Endothelial cell of umbilical vein (primary cell): ENCODE results near the gene MAST4. TPM values are rescaled to one million over a fixed set of nuclear protein-coding genes. Genes with fewer than 3 reads are reported as not detected.

ENCODE experiments used
- BruUV-seq: library from RNA; stranded (reverse); fragments of 400-500 nt; replicated peaks from 2 replicates; lab custom pipeline; 2021; lab: Mats Ljungman, UMichigan
- CTCF ChIA-PET: fragments of 300-600, 350-600 bp; sonication (Branson Sonifier 250); formaldehyde crosslinking; loops from one replicate; lab custom pipeline; 2021; ENCODE audit warnings: antibody characterized with exemption, inconsistent platforms; lab: Charles Lee
- POLR2A ChIA-PET: fragments of 300-600, 350-600 bp; sonication (Branson Sonifier 250); formaldehyde crosslinking; loops from one replicate; lab custom pipeline; 2021; ENCODE audit warnings: antibody characterized with exemption, inconsistent platforms; lab: Charles Lee
- DNase-seq: peaks from one replicate; pipeline ENCODE4 v3.0.0-alpha.2; 2011; ENCODE audit warnings: low read depth, low spot score
- FAIRE-seq: peaks from 2 replicates; lab custom pipeline; 2011; peaks lifted over from hg19 to GRCh38; lab: Jason Lieb, UNC
- H2AFZ ChIP-seq: 2 replicates; pipeline ENCODE4 v1.6.0; 2012; ENCODE audit warnings: low read depth, low read length, control low read depth, inconsistent platforms
- H3K27ac ChIP-seq: 2 replicates; pipeline ENCODE4 v1.5.1; 2011; ENCODE audit warnings: low read depth, mild to moderate bottlenecking, control low read depth, low read length, moderate library complexity; ENCODE audit not compliant: insufficient read depth
- H3K27me3 ChIP-seq, 2 experiments: 2 replicates each; pipeline versions ENCODE4 v1.6.0 to v1.6.1; 2011; ENCODE audit warnings: low read length in 2 of 2, mixed read lengths in 1 of 2; ENCODE audit not compliant: control insufficient read depth in 2 of 2, insufficient read depth in 2 of 2
- H3K36me3 ChIP-seq, 2 experiments: 2 replicates in 1 of 2; 3 replicates in 1 of 2; pipeline ENCODE4 v1.5.1; 2011; ENCODE audit warnings: low read length in 2 of 2, mild to moderate bottlenecking in 1 of 2, moderate library complexity in 1 of 2; ENCODE audit not compliant: control insufficient read depth in 2 of 2, insufficient read depth in 2 of 2; ENCODE audit errors: extremely low read depth in 1 of 2
- H3K4me1 ChIP-seq: 3 replicates; pipeline ENCODE4 v1.5.1; 2011; ENCODE audit warnings: mild to moderate bottlenecking, low read length; ENCODE audit not compliant: control insufficient read depth, insufficient read depth; ENCODE audit errors: extremely low read depth
- H3K4me2 ChIP-seq: 2 replicates; pipeline ENCODE4 v1.6.1; 2011; ENCODE audit warnings: low read length, control low read depth, mixed read lengths; ENCODE audit not compliant: insufficient read depth
- H3K4me3 ChIP-seq, 3 experiments: fragments of 200-600 bp in 1 of 3; sonication (generic), shearing (Covaris generic) in 1 of 3; replicated peaks in 1 of 3; 2 replicates each; pipeline ENCODE4 v1.5.1; 2011 to 2016; ENCODE audit warnings: control low read depth in 3 of 3, low read length in 3 of 3, mild to moderate bottlenecking in 2 of 3, inconsistent platforms in 1 of 3, low read depth in 1 of 3, moderate library complexity in 1 of 3; ENCODE audit not compliant: insufficient read depth in 1 of 3
- H3K79me2 ChIP-seq: 2 replicates; pipeline ENCODE4 v1.6.0; 2012; ENCODE audit warnings: low read length, inconsistent platforms; ENCODE audit not compliant: control insufficient read depth, insufficient read depth
- H3K9ac ChIP-seq: replicated peaks from 2 replicates; pipeline ENCODE3; 2011; ENCODE audit warnings: low read length, control low read depth; ENCODE audit not compliant: insufficient read depth; ENCODE audit errors: extremely low read depth
- H3K9me1 ChIP-seq: replicated peaks from 3 replicates; pipeline ENCODE4 v1.6.0; 2011; ENCODE audit warnings: mild to moderate bottlenecking, low read length; ENCODE audit not compliant: control insufficient read depth, insufficient read depth; ENCODE audit errors: extremely low read depth
- H3K9me3 ChIP-seq: replicated peaks from 2 replicates; pipeline ENCODE4 v1.5.1; 2012; ENCODE audit warnings: low read length, inconsistent platforms; ENCODE audit not compliant: control insufficient read depth, insufficient read depth
- H4K20me1 ChIP-seq: replicated peaks from 2 replicates; pipeline ENCODE3; 2011; ENCODE audit warnings: mild to moderate bottlenecking, low read length; ENCODE audit not compliant: control insufficient read depth, insufficient read depth; ENCODE audit errors: extremely low read depth
- CTCF ChIP-seq, 2 donors: IDR thresholded peaks; 1 replicate in 1 of 2; 2 replicates in 1 of 2; pipeline ENCODE4 v1.5.1; 2011; ENCODE audit warnings: low read length in 2 of 2, mild to moderate bottlenecking in 2 of 2, moderate library complexity in 2 of 2, control low read depth in 1 of 2, inconsistent platforms in 1 of 2, low read depth in 1 of 2; ENCODE audit not compliant: insufficient read depth in 1 of 2; ENCODE audit errors: extremely low read depth in 1 of 2
- EZH2 ChIP-seq: IDR thresholded peaks from 2 replicates; pipeline ENCODE4 v1.6.1; 2012; ENCODE audit warnings: borderline replicate concordance, low read depth, mild to moderate bottlenecking, moderate library complexity, low read length, inconsistent platforms; ENCODE audit not compliant: severe bottlenecking
- GATA2 ChIP-seq: IDR thresholded peaks from 2 replicates; pipeline ENCODE4 v1.7.0; 2011; ENCODE audit warnings: low read depth, mild to moderate bottlenecking, moderate library complexity, mixed read lengths, low read length; ENCODE audit not compliant: insufficient read length, insufficient read depth
- JUN ChIP-seq: IDR thresholded peaks from 2 replicates; pipeline ENCODE4 v1.6.1; 2011; ENCODE audit warnings: borderline replicate concordance, low read depth; ENCODE audit not compliant: insufficient read length, insufficient read depth
- MAX ChIP-seq: IDR thresholded peaks from 2 replicates; pipeline ENCODE4 v1.6.1; 2011; ENCODE audit not compliant: insufficient read depth, insufficient read length
- MYC ChIP-seq: IDR thresholded peaks from one replicate; pipeline ENCODE4 v1.6.1; 2011; ENCODE audit warnings: mild to moderate bottlenecking, low read depth, low read length
- dilution Hi-C: fragments of 300-500 bp; cut with MboI; formaldehyde crosslinking; loops from one replicate; pipeline ENCODE4 v1.15.0; 2019; ENCODE audit warnings: low sequenced_read_pairs; ENCODE audit not compliant: extremely low pct_ligation_motif_present
- intact Hi-C: fragments of 100-400 bp; cut with micrococcal nuclease; formaldehyde crosslinking; loops from one replicate; pipeline ENCODE4 v1.10.0; 2022
- polyA plus RNA-seq, 4 experiments: library from polyadenylated mRNA; depleted of rRNA in 3 of 4; stranded (reverse) in 3 of 4; unstranded in 1 of 4; fragments of >200 nt; gene quantifications; 2 replicates each; pipeline versions ENCODE4 v1.2.1 to v1.2.3, GENCODE V29; 2011 to 2012; ENCODE audit warnings: missing spikeins in 1 of 4
- total RNA-seq: library from RNA; stranded (reverse); gene quantifications from 2 replicates; pipeline ENCODE4 v1.2.3, GENCODE V29; 2021

The MAST4 gene
- total and polyA plus RNA-seq, 2 donors (not counting 3 experiments of a cell fraction or from before 2014, with no cell fraction given): 40.2 to 116 TPM

GRCh38 chr5:66779528-66779927 lies 183.3 kb downstream of the MAST4 start:
- FAIRE-seq: no peak
- intact Hi-C loops (no loop called here), dilution Hi-C loops (no loop called here)
- no peaks in the 10 kb centered on the region for H3K9me3 ChIP-seq
- no peaks in the 10 kb centered on the region for H3K9me1 ChIP-seq
- TF ChIP-seq MAX (no peak), EZH2 (no peak), CTCF (IDR thresholded peaks at IDR 0.05; ENCODE audit: extremely low read depth in 1 of 2, insufficient read depth in 1 of 2, low read depth in 1 of 2, low read length in 2 of 2) (no peak), MYC (no peak), JUN (no peak), GATA2 (no peak)
- H3K4me2 ChIP-seq: no peak overlapping the region
- ChIA-PET POLR2A (no interaction called here), CTCF (no interaction called here)
- no peak overlapping the region for H2AFZ ChIP-seq
- no peaks in the 10 kb centered on the region for H3K79me2 ChIP-seq
- peaks cover 13 to 14% of the 10 kb centered on the region in 2 experiments for H3K27me3 ChIP-seq
- no peak overlapping the region for H3K9ac ChIP-seq
- H4K20me1 ChIP-seq: no peaks in the 10 kb centered on the region
- BruUV-seq: no TSS peak
- H3K4me1 ChIP-seq: no peaks in the 10 kb centered on the region
- DNase-seq: no peak
- H3K27ac ChIP-seq: no peak overlapping the region
- no peaks in the 10 kb centered on the region for H3K36me3 ChIP-seq
- no peak overlapping the region for H3K4me3 ChIP-seq
